ENCODE measurements around the gene KCNJ10.

Gene KCNJ10

GRCh38 chr1:159961636-159962035 lies 108.3 kb downstream of the KCNJ10 start:
- no peak for TF ChIP-seq ZNF274 (IDR thresholded peaks at IDR 0.05; ENCODE audit: low read depth, low read length)

GRCh38 chr1:159960721-159961381 lies 109.1 kb downstream of the KCNJ10 start:
- no peak overlapping the region for H3K4me3 ChIP-seq (ENCODE audit: low read length)
- TF ChIP-seq ZNF274 (IDR thresholded peaks at IDR 0.05; ENCODE audit: low read depth, low read length), result no peak

More at GRCh38 chr1:159961636-159962035, 108.3 kb downstream of the KCNJ10 start:
- no peak overlapping the region for H3K4me3 ChIP-seq (ENCODE audit: low read length)

GRCh38 chr1:159959451-159959850 lies 110.5 kb downstream of the KCNJ10 start:
- no peak for TF ChIP-seq ZNF274 (IDR thresholded peaks at IDR 0.05; ENCODE audit: low read depth, low read length)
- H3K4me3 ChIP-seq (ENCODE audit: low read length), result no peak overlapping the region

DNA sequence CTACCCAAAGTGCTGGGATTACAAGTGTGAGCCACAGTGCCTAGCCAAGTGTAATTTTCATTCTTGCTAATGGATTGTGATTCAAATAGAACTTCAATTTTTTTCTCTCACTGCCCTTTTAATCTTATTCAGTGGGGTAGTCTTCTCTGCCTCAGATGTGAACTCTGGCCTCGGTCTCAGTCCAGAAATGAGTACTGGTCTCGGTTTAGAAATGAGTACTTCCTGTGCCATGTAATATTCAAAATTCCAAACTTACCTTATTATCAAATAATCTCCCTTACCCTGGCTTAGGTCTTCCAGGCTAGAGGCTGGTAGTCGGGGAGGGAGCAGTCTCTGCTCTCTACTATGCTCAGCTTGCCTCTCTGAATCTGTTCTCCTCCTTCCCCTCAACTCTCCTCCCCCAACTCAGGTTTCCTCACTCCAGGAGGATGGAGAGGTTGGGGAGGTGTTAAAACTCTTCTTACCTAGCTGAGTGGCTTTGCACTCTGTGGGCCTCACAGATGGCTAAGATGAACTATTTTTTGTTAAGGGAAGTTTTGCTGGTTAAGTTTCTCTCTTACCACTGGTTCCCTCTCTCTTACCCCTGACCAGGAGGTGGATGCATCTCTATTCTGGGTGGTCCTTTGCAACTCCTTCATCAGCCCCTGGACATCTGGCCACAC lies 111.1 kb downstream of the KCNJ10 start:
- no peak for TF ChIP-seq ZNF274 (IDR thresholded peaks at IDR 0.05; ENCODE audit: low read depth, low read length)

DNA sequence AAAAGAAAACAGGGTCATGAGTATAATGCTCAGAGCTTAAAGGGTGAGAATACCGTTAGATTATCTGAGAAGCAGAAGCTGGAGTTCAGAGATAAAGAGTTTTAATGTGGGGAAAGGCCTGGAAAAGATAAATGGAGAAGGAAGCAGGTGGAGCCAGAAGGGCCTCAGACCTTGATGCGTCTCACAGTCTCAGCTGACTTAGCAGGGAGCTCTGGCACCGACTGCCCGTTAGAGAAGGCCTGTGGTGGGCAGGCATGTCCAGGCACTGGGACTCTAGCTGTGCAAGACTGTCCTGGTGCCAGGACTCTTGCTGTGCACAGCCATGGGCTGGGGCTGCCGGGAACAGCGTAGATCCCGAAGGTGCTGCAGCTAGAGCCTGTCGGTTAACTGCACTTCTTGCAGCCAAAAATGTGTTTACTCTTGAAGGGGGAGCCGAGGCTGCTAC lies 112.1 kb downstream of the KCNJ10 start:
- no peak for TF ChIP-seq ZNF274 (IDR thresholded peaks at IDR 0.05; ENCODE audit: low read depth, low read length)
- H3K4me3 ChIP-seq (ENCODE audit: low read length), result no peak overlapping the region

More for the DNA sequence above, 111.1 kb downstream of the KCNJ10 start:
- no peak overlapping the region for H3K4me3 ChIP-seq (ENCODE audit: low read length)

GRCh38 chr1:159955456-159955855 lies 114.5 kb downstream of the KCNJ10 start:
- no peak for TF ChIP-seq ZNF274 (IDR thresholded peaks at IDR 0.05; ENCODE audit: low read depth, low read length)

GRCh38 chr1:159953536-159954515 lies 116.1 kb downstream of the KCNJ10 start, which contains the start of gene SLAMF9:
Gene SLAMF9, minus strand, starts transcription at chr1:159954237. Its CDS starts 100 bp downstream, at chr1:159954137.
- no peak within 1 kb of the TSS for H3K4me3 ChIP-seq (ENCODE audit: low read length)

More at GRCh38 chr1:159955456-159955855, 114.5 kb downstream of the KCNJ10 start:
- no peak overlapping the region for H3K4me3 ChIP-seq (ENCODE audit: low read length)

DNA sequence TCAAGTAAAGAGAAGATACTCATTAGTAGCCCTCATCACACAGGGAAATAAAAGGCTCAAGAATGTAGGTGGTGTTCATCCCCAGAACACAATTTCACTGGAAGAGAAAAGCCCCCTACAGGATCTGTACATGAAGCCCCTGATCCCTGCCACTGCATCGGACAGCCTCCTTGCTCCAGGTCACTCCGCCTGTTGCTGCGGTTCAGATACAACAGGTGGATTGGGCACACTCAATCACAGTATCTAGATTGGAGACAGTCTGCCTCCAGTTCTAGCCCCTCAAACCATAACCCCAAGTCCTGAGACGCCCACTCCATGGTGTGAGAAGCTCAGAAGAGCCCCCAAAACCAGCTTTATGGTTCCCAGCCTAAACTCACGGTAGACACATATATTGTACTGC lies 117.0 kb downstream of the KCNJ10 start:
- no peak overlapping the region for H3K4me3 ChIP-seq (ENCODE audit: low read length)
- TF ChIP-seq ZNF274 (IDR thresholded peaks at IDR 0.05; ENCODE audit: low read depth, low read length), result no peak

More at GRCh38 chr1:159953536-159954515, 116.1 kb downstream of the KCNJ10 start, which contains the start of gene SLAMF9:
- no peak for TF ChIP-seq ZNF274 (IDR thresholded peaks at IDR 0.05; ENCODE audit: low read depth, low read length)

- no peak for TF ChIP-seq ZNF274 (IDR thresholded peaks at IDR 0.05; ENCODE audit: low read depth, low read length)
- H3K4me3 ChIP-seq (ENCODE audit: low read length), result no peak overlapping the region
Observed at GRCh38 chr1:159951551-159951950, 118.4 kb downstream of the KCNJ10 start.

DNA sequence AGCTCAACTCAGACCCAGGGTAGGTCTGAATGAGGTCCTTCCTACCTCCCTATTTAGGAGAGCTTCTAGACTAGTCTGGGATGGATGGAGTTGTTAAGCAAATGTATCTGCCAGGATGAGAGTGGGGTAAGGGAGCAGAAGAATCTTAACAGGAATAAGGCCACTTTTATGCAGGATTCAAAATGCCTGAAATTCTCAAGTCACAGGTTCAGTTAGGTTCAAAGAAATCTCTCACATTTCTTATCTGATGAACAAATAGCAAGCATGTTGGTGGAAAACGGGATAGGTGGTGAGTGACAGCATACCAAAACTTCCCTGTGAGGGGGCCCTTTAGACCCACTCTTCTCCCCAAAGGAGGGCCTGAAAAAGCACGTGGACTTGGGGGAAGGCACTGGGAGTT lies 118.9 kb downstream of the KCNJ10 start:
- H3K4me3 ChIP-seq (ENCODE audit: low read length), result no peak overlapping the region
- no peak for TF ChIP-seq ZNF274 (IDR thresholded peaks at IDR 0.05; ENCODE audit: low read depth, low read length)

DNA sequence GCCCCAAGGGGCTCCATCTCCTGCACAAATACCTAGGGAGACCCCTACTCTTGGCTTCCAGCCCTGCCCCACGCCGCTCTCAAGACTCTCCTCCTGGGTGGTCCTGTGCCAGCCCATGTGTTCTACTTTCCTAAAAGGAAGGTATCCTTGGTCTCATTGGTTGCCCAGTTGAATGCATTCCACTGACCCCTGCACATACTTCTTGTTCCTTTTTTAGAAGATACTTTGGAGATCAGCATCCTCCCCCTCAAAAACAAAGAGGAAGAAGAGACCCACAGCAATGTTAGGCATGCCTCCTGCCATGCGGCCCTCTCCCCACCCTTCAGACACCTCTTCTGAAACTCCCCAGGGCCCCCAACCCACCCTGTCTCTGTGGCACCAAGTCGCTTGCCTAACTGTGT lies 120.0 kb downstream of the KCNJ10 start:
- H3K4me3 ChIP-seq (ENCODE audit: low read length), result no peak overlapping the region
- no peak for TF ChIP-seq ZNF274 (IDR thresholded peaks at IDR 0.05; ENCODE audit: low read depth, low read length)

DNA sequence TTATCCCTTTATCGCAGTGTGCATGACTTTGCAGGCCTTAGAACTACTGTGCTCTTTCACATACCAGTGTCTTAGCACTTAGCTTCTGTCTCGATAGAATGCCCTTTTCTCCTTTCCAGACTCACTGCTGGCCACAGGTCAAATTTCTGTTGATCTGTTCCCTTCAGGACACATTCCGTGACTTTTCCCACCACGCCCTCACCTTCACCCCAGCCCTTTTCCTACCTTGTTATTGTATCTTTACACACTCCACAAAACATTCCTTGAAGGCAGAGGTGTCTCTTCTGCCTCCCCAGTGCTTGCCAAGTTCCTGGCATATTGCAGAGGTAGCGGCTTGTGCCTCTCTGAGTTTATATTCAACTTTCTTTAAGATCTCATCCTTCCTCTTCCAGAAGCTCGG lies 120.8 kb downstream of the KCNJ10 start:
- no peak overlapping the region for H3K4me3 ChIP-seq (ENCODE audit: low read length)
- TF ChIP-seq ZNF274 (IDR thresholded peaks at IDR 0.05; ENCODE audit: low read depth, low read length), result no peak
